ENCODE results near the gene R3HDM2. TPM values are rescaled to one million over a fixed set of nuclear protein-coding genes. Genes with fewer than 3 reads are reported as not detected.

Gene R3HDM2
- total RNA-seq, 4 donors from 2014 or later: 26.3 to 56.9 (median 33.3) TPM

DNA sequence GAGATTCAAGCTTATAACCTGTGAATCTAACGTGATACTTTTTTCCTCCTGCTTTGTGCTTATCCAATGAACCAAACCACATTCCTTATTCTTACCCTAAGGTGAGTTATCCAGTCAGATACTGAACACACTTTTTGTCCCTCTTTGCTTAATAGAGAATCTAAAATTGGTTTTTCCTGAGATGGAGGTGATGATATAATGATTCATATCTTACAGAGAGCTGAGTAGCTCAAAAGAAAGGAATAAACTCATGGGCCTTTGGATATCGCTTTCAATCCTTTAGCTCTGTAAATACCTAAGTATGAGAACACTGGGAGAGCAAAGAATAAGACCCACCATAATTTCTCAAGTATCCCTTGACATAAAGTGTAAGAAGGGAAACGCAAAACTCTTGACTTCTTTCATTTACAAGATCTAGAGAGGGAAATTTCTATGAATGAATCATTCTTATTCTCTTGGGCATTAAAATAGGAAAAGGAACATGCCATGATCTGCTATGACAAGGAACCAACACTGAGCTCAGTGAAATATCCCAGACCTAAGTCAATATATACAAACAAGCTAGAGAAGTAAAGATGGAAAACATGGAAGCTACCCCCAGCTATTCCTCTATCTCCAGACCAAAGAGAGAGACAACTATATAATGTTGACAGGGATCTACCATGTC is 98.1 kb downstream of the R3HDM2 start:
- in situ Hi-C loops (cut with MboI; ENCODE audit: low pct_ligation_motif_present in 1 of 4, low pct_unique_long_range_greater_than_20kb in 1 of 4, low sequenced_read_pairs in 3 of 4) (no loop called here), intact Hi-C loops (cut with DNase I; ENCODE audit: low total_unique reads) (no loop called here)
- TF ChIP-seq POLR2AphosphoS5 (IDR thresholded peaks at IDR 0.05): no peak
- TF ChIP-seq EP300 (IDR thresholded peaks at IDR 0.05; ENCODE audit: low read depth): no peak
- TF ChIP-seq, protein P1, sequence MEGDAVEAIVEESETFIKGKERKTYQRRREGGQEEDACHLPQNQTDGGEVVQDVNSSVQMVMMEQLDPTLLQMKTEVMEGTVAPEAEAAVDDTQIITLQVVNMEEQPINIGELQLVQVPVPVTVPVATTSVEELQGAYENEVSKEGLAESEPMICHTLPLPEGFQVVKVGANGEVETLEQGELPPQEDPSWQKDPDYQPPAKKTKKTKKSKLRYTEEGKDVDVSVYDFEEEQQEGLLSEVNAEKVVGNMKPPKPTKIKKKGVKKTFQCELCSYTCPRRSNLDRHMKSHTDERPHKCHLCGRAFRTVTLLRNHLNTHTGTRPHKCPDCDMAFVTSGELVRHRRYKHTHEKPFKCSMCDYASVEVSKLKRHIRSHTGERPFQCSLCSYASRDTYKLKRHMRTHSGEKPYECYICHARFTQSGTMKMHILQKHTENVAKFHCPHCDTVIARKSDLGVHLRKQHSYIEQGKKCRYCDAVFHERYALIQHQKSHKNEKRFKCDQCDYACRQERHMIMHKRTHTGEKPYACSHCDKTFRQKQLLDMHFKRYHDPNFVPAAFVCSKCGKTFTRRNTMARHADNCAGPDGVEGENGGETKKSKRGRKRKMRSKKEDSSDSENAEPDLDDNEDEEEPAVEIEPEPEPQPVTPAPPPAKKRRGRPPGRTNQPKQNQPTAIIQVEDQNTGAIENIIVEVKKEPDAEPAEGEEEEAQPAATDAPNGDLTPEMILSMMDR (IDR thresholded peaks at IDR 0.05): no peak
- no peak for TF ChIP-seq POLR2A (IDR thresholded peaks at IDR 0.05)
- Histone ChIP-seq H3K27ac (no peak overlapping the region), H3K9me3 (no peaks in the 10 kb centered on the region), H3K4me1 (no peaks in the 10 kb centered on the region), H3K36me3 (no peaks in the 10 kb centered on the region), H3K27me3 (no peaks in the 10 kb centered on the region), H3K4me3 (no peak overlapping the region)
- 86 to 92% methylated on average over 3 of the region's 3 CpGs for WGBS, 2 donors (ENCODE audit: low coverage in 1 of 2)
- DNase-seq: no peak

DNA sequence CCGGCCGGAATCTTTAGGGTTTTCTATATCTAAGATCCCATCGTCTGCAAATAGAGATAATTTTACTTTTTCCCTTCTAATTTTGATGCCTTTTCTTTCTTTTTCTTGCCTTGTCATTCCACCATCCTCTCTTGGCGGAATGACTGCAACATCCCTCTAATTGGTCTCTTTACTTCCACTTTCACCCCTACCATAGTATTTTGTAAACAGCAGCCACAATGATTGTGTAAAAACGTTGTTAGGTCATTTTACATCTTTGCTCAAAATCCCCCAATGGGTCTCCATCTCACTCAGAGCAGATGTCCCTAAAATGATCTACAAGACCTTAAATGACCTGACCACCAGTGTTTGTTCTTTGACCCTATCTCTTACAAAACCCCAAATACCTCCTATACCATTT is 99.9 kb downstream of the R3HDM2 start:
- WGBS, 2 donors (ENCODE audit: low coverage in 1 of 2): 88% methylated on average over 5 of the region's 5 CpGs
- TF ChIP-seq, protein P1 (IDR thresholded peaks at IDR 0.05): no peak
- TF ChIP-seq POLR2AphosphoS5 (IDR thresholded peaks at IDR 0.05): no peak
- TF ChIP-seq POLR2A (IDR thresholded peaks at IDR 0.05): no peak
- TF ChIP-seq EP300 (IDR thresholded peaks at IDR 0.05; ENCODE audit: low read depth): no peak
- H3K9me3 ChIP-seq: no peaks in the 10 kb centered on the region

DNA sequence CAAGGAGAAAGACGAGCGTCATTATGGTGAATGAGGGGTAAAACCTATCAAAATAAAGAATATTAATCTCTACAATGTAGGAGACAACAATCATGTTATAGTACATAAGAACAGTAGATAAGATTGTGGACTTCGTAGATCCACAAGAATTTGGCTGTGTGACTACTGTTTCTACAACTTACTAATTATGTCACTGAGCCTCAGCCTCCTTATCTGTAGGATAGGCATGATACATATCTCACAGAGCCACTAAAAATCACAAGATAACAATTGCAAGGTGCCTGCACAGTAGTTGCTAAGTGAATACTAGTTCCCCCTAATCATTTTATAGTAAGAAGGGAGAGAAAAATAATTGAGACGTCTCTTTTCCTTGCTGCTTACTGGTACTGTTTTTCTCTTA is 101.6 kb downstream of the R3HDM2 start:
- no peaks in the 10 kb centered on the region for H3K4me1 ChIP-seq
- no peaks in the 10 kb centered on the region for H3K36me3 ChIP-seq
- in situ Hi-C loops (cut with MboI; ENCODE audit: low pct_ligation_motif_present in 1 of 4, low pct_unique_long_range_greater_than_20kb in 1 of 4, low sequenced_read_pairs in 3 of 4) (no loop called here), intact Hi-C loops (cut with DNase I; ENCODE audit: low total_unique reads) (no loop called here)
- H3K27ac ChIP-seq: no peak overlapping the region
- no peaks in the 10 kb centered on the region for H3K27me3 ChIP-seq
- no peak overlapping the region for H3K4me3 ChIP-seq
- 90 to 91% methylated on average over 4 of the region's 4 CpGs for WGBS, 2 donors (ENCODE audit: low coverage in 1 of 2)
- DNase-seq: no peak
- no peaks in the 10 kb centered on the region for H3K9me3 ChIP-seq
- TF ChIP-seq, protein P1 (IDR thresholded peaks at IDR 0.05): no peak
- TF ChIP-seq EP300 (IDR thresholded peaks at IDR 0.05; ENCODE audit: low read depth): no peak
- no peak for TF ChIP-seq POLR2A (IDR thresholded peaks at IDR 0.05)
- TF ChIP-seq POLR2AphosphoS5 (IDR thresholded peaks at IDR 0.05): no peak

More for the DNA sequence above, 99.9 kb downstream of the R3HDM2 start:
- Histone ChIP-seq H3K27ac (no peak overlapping the region), H3K27me3 (no peaks in the 10 kb centered on the region), H3K4me1 (no peaks in the 10 kb centered on the region), H3K36me3 (no peaks in the 10 kb centered on the region), H3K4me3 (no peak overlapping the region)
- no peak for DNase-seq
- in situ Hi-C loops (cut with MboI; ENCODE audit: low pct_ligation_motif_present in 1 of 4, low pct_unique_long_range_greater_than_20kb in 1 of 4, low sequenced_read_pairs in 3 of 4) (no loop called here), intact Hi-C loops (cut with DNase I; ENCODE audit: low total_unique reads) (no loop called here)

GRCh38 chr12:57325395-57325794 is 105.4 kb downstream of the R3HDM2 start:
- in situ Hi-C loops (cut with MboI; ENCODE audit: low pct_ligation_motif_present in 1 of 4, low pct_unique_long_range_greater_than_20kb in 1 of 4, low sequenced_read_pairs in 3 of 4): no loop called here
- Histone ChIP-seq H3K9me3 (no peaks in the 10 kb centered on the region), H3K27me3 (no peaks in the 10 kb centered on the region), H3K27ac (no peak overlapping the region), H3K36me3 (no peaks in the 10 kb centered on the region), H3K4me1 (peaks cover 0 to 4% (median 0%) of the 10 kb centered on the region in 4 donors), H3K4me3 (no peak overlapping the region)
- DNase-seq: no peak
- TF ChIP-seq, protein P1 (IDR thresholded peaks at IDR 0.05): no peak
- TF ChIP-seq POLR2A (IDR thresholded peaks at IDR 0.05) (no peak), POLR2AphosphoS5 (IDR thresholded peaks at IDR 0.05) (no peak), EP300 (IDR thresholded peaks at IDR 0.05; ENCODE audit: low read depth) (no peak)
- intact Hi-C loops (cut with DNase I; ENCODE audit: low total_unique reads): no loop called here

All from transverse colon (tissue), 4 donors.